HG03025 (cell line): Measurements from ENCODE around the gene BCKDHB.

Source experiments
- ATAC-seq: cut with Tn5 transposase; IDR thresholded peaks from one replicate; pipeline ENCODE4 v1.9.1; 2021; ENCODE audit warnings: mild to moderate bottlenecking, moderate library complexity; ENCODE audit not compliant: unreplicated experiment, low FRiP score

Gene BCKDHB

DNA sequence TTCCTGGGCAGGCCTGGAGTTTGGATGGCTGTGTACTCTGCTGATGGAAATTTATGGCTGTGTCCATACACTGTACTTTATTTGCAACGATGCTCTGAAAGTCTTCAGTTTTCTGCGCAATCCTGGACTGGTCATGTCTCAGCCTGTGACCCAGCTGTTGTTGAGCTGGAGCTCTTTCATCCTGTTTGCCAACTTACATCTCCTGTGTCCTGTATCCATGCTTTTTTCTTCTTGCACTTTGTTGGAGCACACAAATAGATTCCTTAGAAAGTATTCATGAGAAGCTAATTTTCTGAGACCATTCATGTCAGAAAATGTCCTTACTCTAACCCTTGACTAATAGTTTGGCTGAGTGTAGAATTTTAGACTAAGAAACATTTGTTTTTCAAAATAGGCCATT is 251.2 kb downstream of the BCKDHB start:
- no peak for ATAC-seq

- no peak for ATAC-seq
These were observed 257.1 kb downstream of the BCKDHB start for GRCh38 chr6:80363501-80364122.

GRCh38 chr6:80364149-80364548 is 257.7 kb downstream of the BCKDHB start:
- ATAC-seq, result no peak

DNA sequence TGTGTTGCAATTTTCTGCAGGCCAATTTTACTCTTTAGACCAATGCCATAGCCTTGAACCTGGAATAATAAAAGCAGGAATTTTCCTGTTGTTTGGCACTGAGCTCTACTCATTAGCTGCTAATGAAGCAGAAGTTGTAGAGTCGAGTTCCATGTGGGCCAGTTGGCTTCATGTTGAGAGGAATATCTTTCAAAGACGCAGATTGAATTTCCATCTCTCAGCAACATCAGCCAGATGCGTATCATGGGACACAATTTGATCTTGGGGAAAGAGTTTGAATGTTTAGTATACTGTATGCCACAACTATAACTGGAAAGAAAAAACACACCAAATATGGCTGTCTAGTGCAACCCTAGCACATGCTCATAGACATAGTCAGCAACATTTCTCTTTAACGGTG is 259.6 kb downstream of the BCKDHB start:
- ATAC-seq, result no peak

DNA sequence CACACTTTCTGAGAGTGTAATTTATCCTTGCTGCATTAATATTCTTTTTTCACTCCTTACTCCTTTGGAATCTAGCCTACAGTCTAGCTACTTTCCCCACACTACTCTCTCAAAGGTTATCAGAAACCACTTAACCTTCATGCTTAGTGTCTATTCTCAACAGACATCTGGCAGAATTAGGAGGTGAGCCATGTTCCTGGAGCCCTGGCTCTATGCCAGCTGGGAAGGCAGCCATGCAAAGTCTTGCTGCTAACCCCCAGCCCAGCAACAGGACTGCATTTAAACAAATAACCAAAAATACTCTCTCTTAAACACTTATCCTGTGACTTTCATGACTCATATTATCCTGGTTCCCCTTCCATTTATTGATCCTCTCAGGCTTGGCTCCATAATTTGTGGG is 260.2 kb downstream of the BCKDHB start:
- ATAC-seq, result no peak

DNA sequence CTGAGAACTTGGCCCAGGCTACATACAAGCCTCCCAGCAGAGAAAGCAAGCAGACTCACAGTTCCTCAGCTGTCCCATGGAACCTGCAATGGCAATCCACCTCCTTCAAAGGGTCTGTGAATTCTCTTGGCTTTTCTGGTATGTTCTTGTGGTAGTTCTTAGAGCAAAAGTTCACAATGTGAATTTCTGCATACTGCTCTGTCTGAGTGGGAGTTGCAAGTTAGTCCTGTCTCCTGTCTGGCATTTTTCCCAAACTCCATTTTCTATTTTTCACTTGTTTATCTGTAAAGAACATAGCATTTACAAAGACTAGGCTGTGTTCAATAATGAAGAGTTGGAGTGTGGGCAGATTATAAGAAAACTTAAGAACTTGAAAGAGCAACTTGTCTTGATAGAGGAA is 269.9 kb downstream of the BCKDHB start:
- ATAC-seq, result no peak

DNA sequence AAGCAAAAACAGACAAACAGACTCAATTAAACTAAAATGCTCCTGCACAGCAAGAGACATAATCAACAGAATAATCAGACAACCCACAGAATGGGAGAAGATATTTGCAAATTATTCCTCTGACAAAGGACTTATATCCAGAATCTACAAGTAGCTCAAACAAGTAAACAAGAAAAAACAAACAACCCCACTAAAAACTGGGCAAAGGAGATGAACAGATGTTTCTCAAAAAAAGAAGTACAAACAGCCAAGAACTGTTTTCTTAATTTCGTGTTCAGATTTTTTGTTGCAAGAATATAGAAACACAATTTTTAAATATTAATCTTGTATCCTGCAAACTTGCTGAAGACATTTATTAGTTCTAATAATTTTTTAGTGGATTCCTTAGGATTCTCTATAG is 274.1 kb downstream of the BCKDHB start:
- no peak for ATAC-seq

DNA sequence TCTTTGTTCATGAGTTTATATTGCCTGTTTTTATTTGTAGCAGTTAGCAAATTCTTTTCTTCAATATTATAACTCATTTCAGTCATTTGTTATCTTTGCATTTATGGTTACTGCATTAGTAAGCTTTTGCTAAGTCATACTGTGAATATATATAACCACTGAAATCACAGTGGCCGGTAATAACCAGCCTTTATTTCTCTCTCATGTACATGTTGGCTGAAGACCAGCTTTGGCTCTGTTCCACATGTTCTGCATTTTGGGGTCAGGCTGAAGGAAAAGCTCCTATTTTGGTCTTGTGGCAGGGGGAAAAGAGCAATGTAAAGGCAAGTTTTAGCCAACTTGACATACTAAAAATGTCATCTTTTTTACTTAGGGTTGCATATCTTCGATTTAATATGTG is 276.3 kb downstream of the BCKDHB start:
- ATAC-seq, result no peak

DNA sequence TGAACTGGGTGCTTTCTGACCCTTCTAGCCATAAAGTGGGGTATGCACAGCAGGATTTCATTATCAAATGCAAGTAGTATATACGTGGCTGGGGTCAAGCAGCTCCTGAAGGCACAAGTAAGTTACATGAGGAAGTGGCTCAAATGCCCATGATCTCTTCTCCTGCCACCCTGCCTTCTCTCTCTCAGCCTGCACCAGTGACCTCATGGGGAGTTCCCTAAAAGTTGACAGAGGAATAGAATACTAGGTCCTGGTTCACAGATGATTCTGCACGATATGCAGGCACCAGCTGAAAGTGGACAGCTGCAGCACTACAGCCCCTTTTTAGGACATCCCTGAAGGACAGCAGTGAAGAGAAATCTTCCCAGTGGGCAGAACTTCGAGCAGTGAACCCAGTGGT is 282.0 kb downstream of the BCKDHB start:
- ATAC-seq, result no peak
